NCI-H526 (cell line): ENCODE measurements around the gene BCAS1.

ENCODE experiments used
- DNase-seq, 2 experiments: peaks; one replicate each; lab custom pipeline; 2025; lab: John Stamatoyannopoulos, UW

BCAS1 gene

GRCh38 chr20:54048891-54049545, 21.4 kb downstream of the BCAS1 start:
- DNase-seq = no peak

DNA sequence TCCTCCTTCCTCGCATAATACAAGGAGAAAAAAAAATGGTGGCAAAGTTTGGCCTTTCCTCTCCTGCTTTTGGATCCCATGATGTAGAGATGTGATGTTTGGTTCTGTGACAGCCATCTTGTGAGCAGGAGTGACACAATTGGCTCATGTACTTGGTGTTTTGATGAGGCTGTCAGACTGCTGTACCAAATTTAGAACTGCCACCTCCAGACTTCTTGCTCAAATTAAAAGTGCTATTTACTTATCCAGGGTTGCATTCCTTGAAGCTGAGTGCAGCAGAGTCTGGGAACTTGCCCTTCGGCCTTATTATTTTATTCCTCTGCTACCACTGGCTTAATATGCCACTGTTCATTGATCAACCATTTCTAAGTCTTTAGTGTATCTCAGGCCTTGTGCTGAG, 21.9 kb downstream of the BCAS1 start:
- DNase-seq = no peak

DNA sequence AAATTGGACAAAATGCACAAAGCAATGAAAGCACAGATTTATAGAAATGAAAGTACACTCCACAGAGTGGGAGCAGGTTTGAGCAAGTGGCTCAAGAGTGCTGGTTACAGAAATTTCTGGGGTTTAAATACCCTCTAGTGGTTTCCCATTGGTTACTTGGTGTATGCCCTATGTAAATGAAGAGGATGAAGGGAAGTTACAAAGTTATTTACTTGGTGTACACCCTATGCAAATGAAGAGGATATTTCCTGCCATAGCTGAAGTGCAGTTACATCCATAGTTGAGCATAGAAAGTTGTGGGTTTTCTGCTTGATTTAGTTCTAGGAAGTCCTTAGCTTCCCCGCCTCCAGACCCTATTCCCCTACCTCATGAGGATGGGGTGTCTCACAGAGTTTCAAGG, 22.7 kb downstream of the BCAS1 start:
- peak in 1 of 2 experiments; percentile 28 for DNase-seq

DNA sequence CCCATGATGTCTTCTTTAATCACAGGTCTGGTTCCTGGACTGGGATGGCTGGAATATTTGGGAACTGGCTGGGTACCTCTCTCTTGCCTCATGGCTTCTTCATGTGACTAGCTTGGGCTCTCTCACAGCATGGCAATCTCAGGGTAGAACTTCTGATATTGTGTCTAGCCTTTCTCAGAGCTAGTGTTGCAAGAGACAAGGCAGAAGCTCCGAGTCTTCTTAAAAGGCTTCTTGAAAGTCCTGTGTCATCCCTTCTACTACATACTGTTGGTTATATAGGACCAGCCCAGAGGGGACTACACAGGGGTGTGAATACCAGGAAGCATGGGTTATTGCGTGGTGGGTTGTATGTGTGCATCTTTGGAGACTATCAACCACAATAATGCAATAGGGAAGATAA, 23.3 kb downstream of the BCAS1 start:
- no peak for DNase-seq

DNA sequence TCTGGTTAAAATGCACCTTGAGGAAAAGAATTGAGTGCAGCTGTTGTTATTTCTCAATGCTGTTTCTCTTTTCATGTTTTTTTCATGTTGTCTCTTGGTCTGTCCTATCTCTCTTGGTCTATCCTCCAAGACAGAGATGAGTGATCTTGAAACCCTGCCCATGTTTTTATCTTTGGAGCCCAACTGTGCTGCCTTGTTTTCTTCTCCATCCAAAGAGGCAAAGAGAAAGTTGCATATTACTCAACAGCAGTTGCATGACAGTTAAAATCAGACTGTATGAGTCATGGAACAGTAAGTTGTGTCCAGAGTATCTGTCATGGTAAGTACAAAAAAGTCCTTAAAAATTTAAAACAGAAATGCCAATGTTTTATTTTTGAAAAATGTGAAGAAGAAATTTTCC, 26.2 kb downstream of the BCAS1 start:
- no peak for DNase-seq

DNA sequence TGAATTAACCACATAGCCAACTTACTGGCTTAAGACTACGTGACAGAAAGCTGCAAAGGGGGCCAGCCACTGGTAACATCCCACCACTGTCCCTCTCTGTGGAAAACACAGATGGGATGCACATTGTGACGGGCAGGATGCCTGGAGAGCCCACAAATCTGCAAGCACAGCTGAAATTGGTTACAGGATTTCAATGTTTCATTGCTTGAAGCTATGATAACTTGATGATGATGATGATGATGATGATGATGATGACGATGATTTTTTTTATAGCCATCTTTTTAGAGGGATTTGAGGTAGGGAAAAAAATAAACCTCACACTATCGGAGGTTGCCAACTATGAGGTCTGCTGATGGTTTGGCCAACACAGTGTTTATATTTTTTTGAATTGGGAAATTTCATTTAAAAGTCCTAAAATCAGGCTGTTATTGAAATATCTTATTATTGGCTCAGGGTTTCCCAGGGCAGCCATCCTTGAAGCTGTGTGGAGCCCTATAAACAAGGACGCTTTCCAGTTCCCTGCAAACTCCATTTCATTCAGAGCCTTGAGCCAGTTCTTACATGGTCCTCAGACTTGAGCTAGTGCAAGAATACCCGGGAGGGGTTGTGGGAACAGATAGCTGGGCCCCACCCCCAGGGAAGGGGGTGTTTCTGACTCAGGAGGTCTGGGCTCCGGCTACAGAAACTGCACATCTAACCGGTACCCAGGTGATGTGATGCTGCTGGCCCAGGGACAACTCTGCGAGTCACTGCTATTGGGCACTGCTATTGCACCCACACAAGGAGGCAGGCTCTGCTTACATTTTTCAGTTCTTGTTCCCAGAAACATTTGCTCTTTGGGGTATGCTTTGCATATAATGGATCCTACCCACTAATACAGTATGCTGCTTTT, 27.1 kb downstream of the BCAS1 start:
- DNase-seq = no peak

GRCh38 chr20:54042021-54042420, 28.4 kb downstream of the BCAS1 start:
- no peak for DNase-seq

GRCh38 chr20:54041336-54041735, 29.1 kb downstream of the BCAS1 start:
- no peak for DNase-seq

DNA sequence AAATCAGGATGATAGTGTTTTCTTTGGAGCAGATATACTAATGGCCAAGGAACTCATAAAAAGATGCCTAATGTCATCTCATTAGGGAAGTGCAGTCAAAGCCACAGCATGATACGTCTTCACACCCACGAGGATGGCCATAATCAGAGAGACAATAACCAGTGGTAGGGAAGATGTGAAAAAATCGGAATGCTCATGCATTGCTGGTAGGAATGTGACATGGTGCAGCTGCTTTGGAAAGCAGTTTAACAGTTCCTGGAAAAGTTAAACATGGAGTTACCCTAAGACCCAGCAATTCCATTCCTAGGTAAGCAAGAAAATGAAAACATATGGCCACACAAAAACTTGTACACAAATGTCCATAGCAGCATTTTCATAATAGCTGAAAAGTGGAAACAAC, 29.9 kb downstream of the BCAS1 start:
- DNase-seq = no peak

- peak; percentile 58 to 59 for DNase-seq
Measured at GRCh38 chr20:54038961-54039360, 31.4 kb downstream of the BCAS1 start.

- no peak for DNase-seq
Measured at GRCh38 chr20:54037525-54037924, 32.9 kb downstream of the BCAS1 start.

- DNase-seq = no peak
Measured at GRCh38 chr20:54029643-54030042, 40.8 kb downstream of the BCAS1 start.

DNA sequence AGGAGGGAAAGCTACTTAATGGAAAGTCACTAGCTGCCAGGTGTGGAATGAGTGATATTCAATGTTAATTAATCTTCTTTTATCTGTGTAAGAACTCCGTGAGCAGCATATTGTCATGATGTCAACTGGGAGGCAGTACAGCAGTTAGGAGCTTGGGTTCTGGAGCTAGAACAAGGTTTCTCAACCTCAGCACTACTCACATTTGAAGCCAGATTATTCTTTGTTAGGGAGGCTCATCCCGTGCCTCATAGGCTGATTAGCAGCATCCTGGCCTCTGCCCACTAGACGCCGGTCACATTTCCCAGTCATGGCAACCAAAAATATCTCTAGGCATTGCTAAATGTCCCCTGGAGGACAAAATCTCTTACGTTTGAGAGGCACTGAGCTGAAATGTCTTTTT, 41.2 kb downstream of the BCAS1 start:
- no peak for DNase-seq

GRCh38 chr20:54028276-54029011, 42.0 kb downstream of the BCAS1 start:
- no peak for DNase-seq

- DNase-seq = no peak
Measured at GRCh38 chr20:54027704-54028103, 42.7 kb downstream of the BCAS1 start.

GRCh38 chr20:54026295-54027064, 43.9 kb downstream of the BCAS1 start:
- no peak for DNase-seq

- DNase-seq = no peak
Measured at GRCh38 chr20:54025251-54025771, 45.1 kb downstream of the BCAS1 start.

DNA sequence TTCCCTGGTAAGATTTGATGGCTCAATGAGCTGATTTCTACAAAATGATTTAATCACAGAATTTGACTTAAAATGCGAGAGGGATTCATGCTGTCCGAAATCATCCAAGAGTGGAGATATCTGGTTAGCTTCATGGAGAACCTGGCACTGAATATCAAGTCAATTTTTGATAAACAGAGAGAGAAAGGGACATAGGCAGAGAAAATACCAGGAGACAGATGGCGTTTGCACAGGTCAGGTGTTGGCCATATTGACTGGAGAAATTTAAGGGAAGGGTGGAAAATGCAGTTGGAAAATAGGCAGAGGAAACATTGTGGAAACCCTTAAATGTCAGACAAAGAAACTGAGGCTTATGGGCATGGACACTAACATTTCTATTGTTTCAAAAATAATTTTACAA, 47.0 kb downstream of the BCAS1 start:
- no peak for DNase-seq

DNA sequence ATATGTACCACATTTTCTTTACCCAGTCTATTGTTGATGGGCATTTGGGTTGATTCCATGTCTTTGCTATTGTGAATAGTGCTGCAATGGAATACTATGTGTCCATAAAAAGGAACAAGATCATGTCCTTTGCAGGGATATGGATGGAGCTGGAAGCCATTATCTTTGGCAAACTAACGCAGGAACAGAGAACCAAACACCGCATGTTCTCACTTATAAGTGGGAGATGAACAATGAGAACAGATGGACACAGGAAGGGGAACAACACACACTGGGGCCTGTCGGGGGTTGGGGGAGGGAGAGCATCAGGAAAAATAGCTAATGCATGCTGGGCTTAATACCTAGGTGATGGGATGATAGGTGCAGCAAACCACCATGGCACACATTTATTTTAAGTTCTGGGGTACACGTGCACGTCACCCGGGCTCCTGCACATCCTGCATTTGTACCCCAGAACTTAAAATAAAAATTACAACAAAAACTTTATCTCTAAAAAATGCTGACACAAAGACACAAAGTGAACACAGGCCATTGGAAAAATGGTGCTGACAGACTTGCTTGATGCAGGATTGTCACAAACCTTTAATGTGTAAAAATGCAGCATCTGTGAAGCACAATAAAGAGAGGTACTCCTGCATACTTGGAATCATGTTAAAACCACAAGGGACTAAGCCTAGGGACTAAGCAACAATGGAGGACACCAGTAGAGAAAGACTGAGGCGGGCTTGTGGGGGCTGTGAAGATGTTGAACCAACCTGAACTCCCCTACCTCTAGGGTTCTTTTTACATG, 48.8 kb downstream of the BCAS1 start:
- no peak for DNase-seq

GRCh38 chr20:54020868-54021267, 49.5 kb downstream of the BCAS1 start:
- no peak for DNase-seq

- DNase-seq = no peak
Measured at GRCh38 chr20:54020348-54020747, 50.0 kb downstream of the BCAS1 start.
